Testis (tissue), 3 donors: ENCODE measurements around the gene MYOM1. TPM values are rescaled to one million over a fixed set of nuclear protein-coding genes. Genes with fewer than 3 reads are reported as not detected.

Source experiments
- DNase-seq: peaks from one replicate; pipeline ENCODE4 v3.0.0-alpha.2; 2019
- H3K27ac ChIP-seq, 2 donors: fragments of 200-600 bp; sonication (generic); one replicate each; pipeline ENCODE4 v1.5.1; 2019
- H3K27me3 ChIP-seq: fragments of 200-600 bp; sonication (generic); one replicate; pipeline ENCODE4 v1.5.1; 2019
- H3K36me3 ChIP-seq: fragments of 200-600 bp; sonication (generic); one replicate; pipeline ENCODE4 v1.5.1; 2017; ENCODE audit warnings: low read depth; ENCODE audit errors: missing control alignments
- H3K4me1 ChIP-seq: fragments of 200-600 bp; sonication (generic); one replicate; pipeline ENCODE4 v1.5.1; 2019
- H3K4me3 ChIP-seq, 2 donors: fragments of 200-600 bp; sonication (generic); one replicate each; pipeline ENCODE4 v1.5.1; 2017 to 2019
- H3K9me3 ChIP-seq: fragments of 200-600 bp; sonication (generic); one replicate; pipeline ENCODE4 v1.5.1; 2017
- CTCF ChIP-seq, 3 experiments: fragments of 450-650 bp in 2 of 3; fragments of 200-600 bp in 1 of 3; sonication (generic) in 1 of 3; IDR thresholded peaks; one replicate each; pipeline ENCODE4 v1.5.1; 2016 to 2019; ENCODE audit warnings: antibody characterized with exemption in 3 of 3, mild to moderate bottlenecking in 2 of 3, moderate library complexity in 1 of 3
- POLR2A ChIP-seq: fragments of 450-650 bp; IDR thresholded peaks from one replicate; pipeline ENCODE4 v1.6.1; 2017; ENCODE audit warnings: antibody characterized with exemption, mild to moderate bottlenecking, moderate library complexity
- WGBS, 2 donors: methylation state at CpG; one replicate each; pipeline ENCODE4 v1.1.5; 2018; 5-methylcytosine and 5-hydroxymethylcytosine counted together
- intact Hi-C: fragments of 100-400 bp; cut with DNase I; formaldehyde crosslinking; loops from one replicate; pipeline ENCODE4 v1.15.1; 2023; ENCODE audit warnings: low total_unique reads
- polyA plus RNA-seq: library from polyadenylated mRNA; stranded (reverse); fragments of 350-450 nt; fragmentation: Illumina TruSeq; extraction: RNeasy Lipid Tissue Mini Kit (QIAGEN cat#74804); gene quantifications from one replicate; pipeline ENCODE4 v1.2.3, GENCODE V29; 2014; ENCODE audit warnings: low read depth, low replicate concordance; ENCODE audit not compliant: insufficient read depth
- total RNA-seq, 2 donors: library from RNA; depleted of rRNA; stranded (reverse); fragments of >200 nt; gene quantifications; one replicate each; pipeline ENCODE4 v1.2.3, GENCODE V29; 2016

Gene MYOM1
- total and polyA plus RNA-seq, 3 donors from 2014 or later: 9.1 to 19.9 (median 16.9) TPM

- WGBS, 2 donors: 46 to 47% methylated on average over 2 of the region's 2 CpGs
- Histone ChIP-seq H3K4me1 (no peaks in the 10 kb centered on the region), H3K36me3 (no peaks in the 10 kb centered on the region), H3K27ac (no peak overlapping the region), H3K9me3 (no peaks in the 10 kb centered on the region), H3K4me3 (no peak overlapping the region), H3K27me3 (no peaks in the 10 kb centered on the region)
- intact Hi-C loops: no loop called here
- TF ChIP-seq CTCF (IDR thresholded peaks at IDR 0.05) (no peak), POLR2A (no peak)
- DNase-seq: no peak
Observed at GRCh38 chr18:3103576-3103975, 116.2 kb downstream of the MYOM1 start.

DNA sequence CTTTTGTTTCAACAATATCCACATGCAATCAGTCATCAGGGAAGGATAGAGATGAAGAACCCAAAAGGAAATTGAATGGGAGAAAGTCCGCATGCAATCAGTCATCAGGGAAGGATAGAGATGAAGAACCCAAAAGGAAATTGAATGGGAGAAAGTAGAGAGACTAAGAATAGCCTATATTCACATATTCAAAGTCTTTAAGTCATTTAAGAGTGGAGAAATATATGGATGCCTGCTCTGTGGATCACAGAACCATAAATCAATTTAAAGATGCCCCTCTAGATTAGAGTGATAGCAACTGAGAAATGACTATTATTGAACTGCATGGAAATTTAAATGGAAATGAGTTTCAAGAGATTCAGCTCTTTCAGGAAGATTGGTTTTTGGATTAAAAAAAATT, 116.8 kb downstream of the MYOM1 start:
- H3K27ac ChIP-seq: no peak overlapping the region
- DNase-seq: no peak
- no peaks in the 10 kb centered on the region for H3K27me3 ChIP-seq
- H3K4me1 ChIP-seq: no peaks in the 10 kb centered on the region
- 95 to 98% methylated on average over 1 of the region's 1 CpG for WGBS, 2 donors
- no peaks in the 10 kb centered on the region for H3K36me3 ChIP-seq
- TF ChIP-seq POLR2A (no peak), CTCF (IDR thresholded peaks at IDR 0.05) (no peak)
- H3K9me3 ChIP-seq: no peaks in the 10 kb centered on the region
- H3K4me3 ChIP-seq: no peak overlapping the region
- intact Hi-C loops: no loop called here

DNA sequence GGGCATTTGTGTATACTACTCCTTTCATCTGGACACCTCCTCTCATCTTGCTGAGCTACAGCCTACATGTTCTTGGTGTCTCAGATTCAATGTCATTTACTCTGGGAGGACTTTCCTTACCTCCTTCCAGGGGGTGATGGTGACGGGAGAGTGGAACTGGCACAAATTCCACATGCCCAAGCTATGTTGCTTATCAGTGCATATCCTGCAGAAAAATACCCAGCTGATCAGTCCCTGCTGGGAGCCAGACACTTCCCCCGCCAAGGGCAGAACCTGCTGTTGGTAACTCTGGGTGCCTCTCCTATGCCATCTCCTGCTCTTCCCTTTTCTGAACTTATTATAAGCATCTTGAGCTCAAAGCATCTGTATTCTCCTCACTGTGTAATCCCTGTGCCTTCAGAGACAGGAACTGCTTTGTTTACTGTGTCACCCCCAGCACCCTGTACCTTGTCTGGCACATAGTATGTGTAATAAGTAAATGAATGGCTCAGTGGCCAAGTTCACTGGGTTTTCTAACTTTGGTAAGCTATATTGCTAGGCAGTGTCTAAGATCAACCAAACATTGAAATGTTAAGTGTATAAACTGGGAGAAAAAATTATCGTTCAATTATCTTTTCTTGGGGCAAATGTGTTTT, 119.2 kb downstream of the MYOM1 start:
- no peak overlapping the region for H3K4me3 ChIP-seq
- 75 to 77% methylated on average over 3 of the region's 3 CpGs for WGBS, 2 donors
- no peaks in the 10 kb centered on the region for H3K4me1 ChIP-seq
- H3K9me3 ChIP-seq: no peaks in the 10 kb centered on the region
- TF ChIP-seq CTCF (IDR thresholded peaks at IDR 0.05): no peak
- TF ChIP-seq POLR2A: no peak
- no peak for DNase-seq
- no peaks in the 10 kb centered on the region for H3K36me3 ChIP-seq
- H3K27ac ChIP-seq: no peak overlapping the region
- H3K27me3 ChIP-seq: no peaks in the 10 kb centered on the region
- intact Hi-C loops: no loop called here

GRCh38 chr18:3099327-3099726, 120.4 kb downstream of the MYOM1 start:
- Histone ChIP-seq H3K36me3 (no peaks in the 10 kb centered on the region), H3K27ac (no peak overlapping the region), H3K4me3 (no peak overlapping the region), H3K27me3 (no peaks in the 10 kb centered on the region), H3K4me1 (no peaks in the 10 kb centered on the region), H3K9me3 (no peaks in the 10 kb centered on the region)
- no peak for TF ChIP-seq POLR2A
- no peak for TF ChIP-seq CTCF (IDR thresholded peaks at IDR 0.05)
- DNase-seq: no peak
- WGBS, 2 donors: 0 to 53% methylated on average over 1 of the region's 1 CpG
- intact Hi-C loops: no loop called here

DNA sequence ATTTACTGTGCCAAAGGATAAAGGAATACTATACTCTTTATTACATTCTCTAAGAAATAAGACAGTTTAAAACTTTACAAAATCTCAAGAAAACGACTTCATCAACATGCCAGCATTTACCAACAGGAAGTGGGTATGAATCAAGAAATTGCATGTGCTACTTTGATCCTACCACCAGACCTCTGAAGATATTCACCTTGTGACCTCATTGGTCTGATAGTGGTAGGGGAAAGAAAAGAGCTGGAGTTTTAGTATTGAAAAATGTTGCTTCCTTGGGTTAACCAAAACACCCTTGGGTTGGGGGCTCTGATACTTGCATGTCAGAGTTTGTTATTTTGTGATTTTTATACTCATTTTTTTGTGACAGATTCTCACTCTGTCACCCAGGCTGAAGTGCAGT, 122.7 kb downstream of the MYOM1 start:
- H3K36me3 ChIP-seq: no peaks in the 10 kb centered on the region
- WGBS, 2 donors: 73 to 74% methylated on average over 1 of the region's 1 CpG
- H3K4me1 ChIP-seq: no peaks in the 10 kb centered on the region
- no peak for DNase-seq
- no peaks in the 10 kb centered on the region for H3K27me3 ChIP-seq
- no peak overlapping the region for H3K4me3 ChIP-seq
- intact Hi-C loops: no loop called here
- H3K9me3 ChIP-seq: no peaks in the 10 kb centered on the region
- TF ChIP-seq POLR2A (no peak), CTCF (IDR thresholded peaks at IDR 0.05) (no peak)
- H3K27ac ChIP-seq: no peak overlapping the region
